HUES6 (cell line): ENCODE results near the gene KIF3A.

Experiments used
- H3K27ac ChIP-seq: 2 replicates; pipeline ENCODE4 v1.7.0; 2013; ENCODE audit warnings: low read depth, mild to moderate bottlenecking, low read length, inconsistent platforms
- H3K27me3 ChIP-seq: 2 replicates; pipeline ENCODE4 v1.6.1; 2013; ENCODE audit warnings: low read length; ENCODE audit not compliant: control insufficient read depth, insufficient read depth
- H3K36me3 ChIP-seq: 2 replicates; pipeline ENCODE4 v1.6.1; 2013; ENCODE audit warnings: low read length; ENCODE audit not compliant: control insufficient read depth, insufficient read depth
- H3K4me1 ChIP-seq: 2 replicates; pipeline ENCODE4 v1.6.1; 2013; ENCODE audit warnings: low read length; ENCODE audit not compliant: control insufficient read depth, insufficient read depth
- H3K4me3 ChIP-seq: 2 replicates; pipeline ENCODE4 v1.5.1; 2013; ENCODE audit warnings: low read depth, low read length
- H3K9ac ChIP-seq: one replicate; pipeline ENCODE4 v1.6.1; 2013; ENCODE audit warnings: mild to moderate bottlenecking, low read length
- H3K9me3 ChIP-seq: 2 replicates; pipeline ENCODE4 v1.6.1; 2013; ENCODE audit warnings: low read depth, low read length; ENCODE audit not compliant: control insufficient read depth, insufficient read depth

Gene KIF3A

DNA sequence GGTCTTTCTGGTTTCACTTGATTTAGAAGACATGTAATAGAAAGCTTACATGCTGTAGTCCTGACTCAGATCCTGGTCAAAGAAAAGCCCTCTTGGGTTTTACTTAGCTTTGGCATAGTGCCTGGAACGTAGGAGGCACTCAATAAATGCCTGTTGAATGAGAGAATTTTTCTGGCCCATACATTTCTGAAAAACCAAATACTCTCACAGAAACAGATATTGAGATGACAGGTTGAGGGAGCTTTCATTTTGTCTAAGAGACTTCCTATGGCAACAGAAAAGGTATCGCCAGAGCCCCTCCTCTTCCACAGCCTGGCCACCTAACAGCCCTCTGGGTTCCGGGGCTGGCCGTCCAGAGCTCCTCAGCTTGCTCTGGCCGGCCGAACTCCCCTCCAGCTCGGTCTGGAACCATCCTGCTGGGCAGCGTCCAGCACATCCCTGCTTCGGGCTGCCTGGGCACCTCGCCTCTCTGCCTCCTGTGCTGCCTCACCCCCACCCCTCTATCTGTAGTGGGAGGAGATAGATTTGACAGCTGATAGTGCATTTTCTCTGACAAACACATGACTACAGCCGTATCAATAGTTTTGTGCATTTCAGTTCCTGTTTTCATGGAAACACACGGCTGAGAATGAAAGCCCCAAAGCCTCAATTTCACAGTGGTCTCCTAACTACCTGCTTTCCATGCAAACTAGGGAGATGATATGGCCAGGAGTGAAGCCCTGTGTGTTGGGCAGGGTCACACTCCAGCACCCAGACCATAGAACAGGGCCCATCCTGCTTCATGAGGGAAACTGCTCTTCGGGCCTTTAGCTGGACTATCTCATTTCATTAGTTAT, 62.5 kb downstream of the KIF3A start:
- no peak overlapping the region for H3K4me3 ChIP-seq
- no peaks in the 10 kb centered on the region for H3K27me3 ChIP-seq
- H3K27ac ChIP-seq = no peak overlapping the region
- no peak overlapping the region for H3K9ac ChIP-seq
- peaks cover 3% of the 10 kb centered on the region; the same call in 1 of the 2 replicates for H3K4me1 ChIP-seq
- H3K9me3 ChIP-seq = peaks cover 5% of the 10 kb centered on the region; the same call in 1 of the 2 replicates
- H3K36me3 ChIP-seq = no peaks in the 10 kb centered on the region

- Histone ChIP-seq H3K4me1 (peaks cover 3% of the 10 kb centered on the region; the same call in 1 of the 2 replicates), H3K27ac (no peak within 1 kb of the TSS), H3K9me3 (peaks cover 5% of the 10 kb centered on the region; the same call in 1 of the 2 replicates), H3K36me3 (no peaks in the 10 kb centered on the region), H3K9ac (no peak within 1 kb of the TSS), H3K27me3 (no peaks in the 10 kb centered on the region), H3K4me3 (no peak within 1 kb of the TSS)
Measured at GRCh38 chr5:132673939-132674630, 63.3 kb downstream of the KIF3A start, which contains the start of gene IL4. TSS of gene IL4 (plus strand) at chr5:132673989. CDS start at chr5:132674051, 62 bp downstream.

DNA sequence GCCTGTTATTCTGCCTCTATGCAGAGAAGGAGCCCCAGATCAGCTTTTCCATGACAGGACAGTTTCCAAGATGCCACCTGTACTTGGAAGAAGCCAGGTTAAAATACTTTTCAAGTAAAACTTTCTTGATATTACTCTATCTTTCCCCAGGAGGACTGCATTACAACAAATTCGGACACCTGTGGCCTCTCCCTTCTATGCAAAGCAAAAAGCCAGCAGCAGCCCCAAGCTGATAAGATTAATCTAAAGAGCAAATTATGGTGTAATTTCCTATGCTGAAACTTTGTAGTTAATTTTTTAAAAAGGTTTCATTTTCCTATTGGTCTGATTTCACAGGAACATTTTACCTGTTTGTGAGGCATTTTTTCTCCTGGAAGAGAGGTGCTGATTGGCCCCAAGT, 63.9 kb downstream of the KIF3A start:
- H3K4me3 ChIP-seq = no peak overlapping the region
- peaks cover 3% of the 10 kb centered on the region; the same call in 1 of the 2 replicates for H3K4me1 ChIP-seq
- no peak overlapping the region for H3K27ac ChIP-seq
- 0 out of 2 replicates have a peak, but pooled peaks cover 3% of the 10 kb centered on the region for H3K27me3 ChIP-seq
- H3K9ac ChIP-seq = no peak overlapping the region
- peaks cover 5% of the 10 kb centered on the region; the same call in 1 of the 2 replicates for H3K9me3 ChIP-seq
- H3K36me3 ChIP-seq = no peaks in the 10 kb centered on the region

- no peak overlapping the region for H3K27ac ChIP-seq
- no peaks in the 10 kb centered on the region for H3K36me3 ChIP-seq
- peaks cover 5% of the 10 kb centered on the region; the same call in 1 of the 2 replicates for H3K9me3 ChIP-seq
- no peak overlapping the region for H3K9ac ChIP-seq
- 0 out of 2 replicates have a peak, but pooled peaks cover 3% of the 10 kb centered on the region for H3K27me3 ChIP-seq
- no peak overlapping the region for H3K4me3 ChIP-seq
- peaks cover 12% of the 10 kb centered on the region; the same call in 1 of the 2 replicates for H3K4me1 ChIP-seq
Measured at GRCh38 chr5:132671000-132671399, 66.3 kb downstream of the KIF3A start.

GRCh38 chr5:132669966-132670882, 67.1 kb downstream of the KIF3A start:
- no peak overlapping the region for H3K9ac ChIP-seq
- H3K27ac ChIP-seq = no peak overlapping the region
- H3K9me3 ChIP-seq = peaks cover 5% of the 10 kb centered on the region; the same call in 1 of the 2 replicates
- no peaks in the 10 kb centered on the region for H3K36me3 ChIP-seq
- H3K27me3 ChIP-seq = 0 out of 2 replicates have a peak, but pooled peaks cover 3% of the 10 kb centered on the region
- peaks cover 12% of the 10 kb centered on the region; the same call in 1 of the 2 replicates for H3K4me1 ChIP-seq
- H3K4me3 ChIP-seq = no peak overlapping the region

DNA sequence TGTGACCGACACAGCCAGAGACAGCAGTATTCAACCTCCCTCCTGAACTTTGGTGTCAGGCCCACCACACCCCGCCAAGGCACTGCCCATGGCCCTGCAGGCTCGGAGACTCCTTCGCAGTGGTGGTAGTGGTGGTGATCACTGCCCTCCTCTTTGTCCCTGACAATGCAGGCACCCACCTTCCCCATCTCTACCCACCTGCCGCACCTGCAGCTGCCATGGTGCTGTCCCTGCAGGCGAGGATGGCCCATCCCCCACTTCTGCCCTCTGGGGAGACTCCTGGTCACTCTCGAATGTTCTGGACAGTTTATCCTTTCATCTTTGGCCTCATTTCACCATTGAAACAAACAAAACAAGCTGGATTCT, 67.9 kb downstream of the KIF3A start:
- H3K4me3 ChIP-seq = no peak overlapping the region
- H3K9me3 ChIP-seq = peaks cover 5% of the 10 kb centered on the region; the same call in 1 of the 2 replicates
- no peak overlapping the region for H3K27ac ChIP-seq
- H3K9ac ChIP-seq = no peak overlapping the region
- H3K36me3 ChIP-seq = no peaks in the 10 kb centered on the region
- 0 out of 2 replicates have a peak, but pooled peaks cover 3% of the 10 kb centered on the region for H3K27me3 ChIP-seq
- H3K4me1 ChIP-seq = peaks cover 12% of the 10 kb centered on the region; the same call in 1 of the 2 replicates

DNA sequence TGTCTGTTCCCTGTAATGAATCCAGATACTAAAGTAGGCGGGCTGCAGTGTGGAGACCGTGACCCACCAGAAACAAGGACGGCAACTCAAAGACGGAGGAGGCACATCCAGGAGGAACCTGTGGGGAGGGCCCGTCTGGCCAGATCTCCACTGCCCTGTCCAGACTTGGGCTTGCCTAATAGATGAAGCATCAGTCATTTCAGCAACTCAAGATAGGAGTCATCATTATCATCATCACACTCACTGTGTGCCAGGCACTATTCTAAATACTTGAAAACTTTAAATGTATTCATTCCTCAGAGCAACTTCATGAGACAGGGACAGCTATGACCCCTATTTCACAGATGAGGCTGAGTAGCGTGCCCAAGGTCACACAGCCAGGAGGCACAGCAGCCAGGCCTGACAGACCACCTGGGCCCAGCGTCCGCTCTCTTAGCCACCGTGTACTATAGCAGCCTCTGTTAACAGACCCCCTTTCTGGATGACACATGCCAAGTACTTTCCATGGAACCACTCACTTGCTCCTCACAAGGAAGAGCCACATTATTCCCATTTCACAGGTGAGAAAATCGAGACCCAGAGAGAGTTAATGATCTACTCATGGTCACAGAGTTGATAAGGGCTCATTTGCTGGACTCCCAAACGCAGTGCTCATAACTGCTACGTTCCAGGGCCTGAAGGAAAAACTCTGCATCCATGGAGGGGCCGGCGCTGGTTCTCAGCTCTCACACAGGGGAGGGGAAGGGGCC, 68.5 kb downstream of the KIF3A start:
- no peak overlapping the region for H3K9ac ChIP-seq
- no peak overlapping the region for H3K27ac ChIP-seq
- no peak overlapping the region for H3K4me3 ChIP-seq
- H3K4me1 ChIP-seq = peaks cover 13% of the 10 kb centered on the region; the same call in 1 of the 2 replicates
- peaks cover 5% of the 10 kb centered on the region; the same call in 1 of the 2 replicates for H3K9me3 ChIP-seq
- 0 out of 2 replicates have a peak, but pooled peaks cover 3% of the 10 kb centered on the region for H3K27me3 ChIP-seq
- H3K36me3 ChIP-seq = no peaks in the 10 kb centered on the region

DNA sequence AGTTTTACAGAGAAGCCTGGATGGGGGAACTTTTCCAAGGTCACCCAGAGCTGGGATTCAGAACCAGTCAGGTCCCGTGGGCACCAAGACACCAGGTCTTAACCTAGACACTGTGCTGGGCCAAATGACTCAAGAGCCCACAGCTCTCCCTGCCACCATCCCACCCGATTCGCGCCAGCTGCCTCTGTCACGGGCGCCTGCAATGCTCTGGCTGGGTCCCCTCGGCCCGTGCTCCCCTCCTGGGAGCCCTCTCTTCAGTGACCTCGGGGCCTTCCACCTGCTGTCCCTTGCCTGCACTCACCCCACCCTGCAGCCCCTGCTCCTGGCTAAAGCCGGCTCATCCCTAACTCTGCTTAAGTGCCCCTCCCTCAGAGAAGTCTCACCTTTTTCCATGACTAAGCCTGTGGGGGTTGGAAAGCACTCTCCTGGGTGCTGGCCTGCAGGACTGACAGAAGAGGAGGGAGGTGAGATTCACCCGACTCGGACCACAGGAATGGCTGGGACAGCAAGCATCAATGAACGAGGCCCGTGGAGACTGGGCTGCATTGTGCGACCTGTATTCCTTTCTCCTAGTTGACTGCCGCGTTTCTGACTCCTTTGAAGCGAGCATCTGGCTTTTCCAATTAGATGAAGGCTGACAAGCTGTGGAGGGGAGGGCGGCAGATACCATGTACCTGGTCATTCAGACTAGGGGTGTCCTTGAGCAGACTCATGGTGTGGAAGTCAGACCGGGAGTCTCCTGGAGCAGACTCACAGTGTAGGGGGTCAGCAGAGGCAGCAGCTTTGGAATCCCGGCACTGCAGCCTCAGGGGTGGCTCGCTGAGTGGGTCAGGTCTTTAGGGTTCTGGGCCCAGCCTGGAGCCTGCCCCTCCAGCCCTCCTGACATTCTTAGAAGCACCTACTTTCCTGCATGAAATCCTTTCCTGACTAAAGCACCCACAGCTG, 69.3 kb downstream of the KIF3A start:
- H3K4me1 ChIP-seq = peaks cover 17% of the 10 kb centered on the region; the same call in 1 of the 2 replicates
- peaks cover 5% of the 10 kb centered on the region; the same call in 1 of the 2 replicates for H3K9me3 ChIP-seq
- no peak overlapping the region for H3K27ac ChIP-seq
- H3K9ac ChIP-seq = no peak overlapping the region
- no peak overlapping the region for H3K4me3 ChIP-seq
- no peaks in the 10 kb centered on the region for H3K36me3 ChIP-seq
- 0 out of 2 replicates have a peak, but pooled peaks cover 3% of the 10 kb centered on the region for H3K27me3 ChIP-seq

GRCh38 chr5:132667309-132667708, 70.0 kb downstream of the KIF3A start:
- Histone ChIP-seq H3K27ac (no peak overlapping the region), H3K9ac (no peak overlapping the region), H3K4me3 (no peak overlapping the region), H3K27me3 (0 out of 2 replicates have a peak, but pooled peaks cover 3% of the 10 kb centered on the region), H3K36me3 (no peaks in the 10 kb centered on the region), H3K9me3 (peaks cover 5% of the 10 kb centered on the region; the same call in 1 of the 2 replicates), H3K4me1 (peaks cover 17% of the 10 kb centered on the region; the same call in 1 of the 2 replicates)
